PC-9 (cell line): ENCODE measurements around the gene CCDC192. TPM values are rescaled to one million over a fixed set of nuclear protein-coding genes. Genes with fewer than 3 reads are reported as not detected.

ENCODE experiments used
- BruUV-seq: library from RNA; stranded (reverse); fragments of 400-500 nt; replicated peaks from 2 replicates; lab custom pipeline; 2021; lab: Mats Ljungman, UMichigan
- CTCF ChIA-PET: fragments of 300-600 bp; sonication (Branson Sonifier 250); formaldehyde crosslinking; loops from one replicate; lab custom pipeline; 2022; ENCODE audit warnings: antibody characterized with exemption; lab: Charles Lee
- POLR2A ChIA-PET: fragments of 300-600 bp; sonication (Branson Sonifier 250); formaldehyde crosslinking; loops from one replicate; lab custom pipeline; 2022; ENCODE audit warnings: antibody characterized with exemption; ENCODE audit not compliant: unreplicated experiment; lab: Charles Lee
- DNase-seq, 2 experiments: peaks; one replicate each; pipeline versions ENCODE4 v3.0.0 to v3.0.0-alpha.2; 2015 to 2022; ENCODE audit warnings: mixed read lengths in 1 of 2
- H2AFZ ChIP-seq: fragments of 200-600 bp; sonication (generic); 2 replicates; pipeline ENCODE4 v1.8.1; 2017; ENCODE audit warnings: antibody characterized with exemption
- H3F3A ChIP-seq: fragments of 200-600 bp; sonication (generic); 2 replicates; pipeline ENCODE4 v1.8.1; 2017; ENCODE audit warnings: antibody characterized with exemption, mild to moderate bottlenecking, low read depth; ENCODE audit not compliant: insufficient read depth
- H3K27ac ChIP-seq: fragments of 200-600 bp; sonication (generic); 2 replicates; pipeline ENCODE4 v1.6.1; 2016; ENCODE audit warnings: mixed run types
- H3K27me3 ChIP-seq: fragments of 200-600 bp; sonication (generic); 2 replicates; pipeline ENCODE4 v1.6.1; 2016; ENCODE audit warnings: low read depth, mixed run types; ENCODE audit not compliant: insufficient read depth
- H3K36me3 ChIP-seq: fragments of 200-600 bp; sonication (generic); 2 replicates; pipeline ENCODE4 v1.6.1; 2016; ENCODE audit warnings: low read depth, mixed run types
- H3K4me1 ChIP-seq: fragments of 200-600 bp; sonication (generic); replicated peaks from 2 replicates; pipeline ENCODE4 v1.6.1; 2016; ENCODE audit warnings: mixed run types; ENCODE audit not compliant: insufficient read depth
- H3K4me2 ChIP-seq: fragments of 200-600 bp; sonication (generic); 2 replicates; pipeline ENCODE4 v1.6.1; 2017; ENCODE audit warnings: mixed run types
- H3K4me3 ChIP-seq: fragments of 200-600 bp; sonication (generic); 2 replicates; pipeline ENCODE4 v1.6.1; 2016; ENCODE audit warnings: mixed run types
- H3K79me2 ChIP-seq: fragments of 200-600 bp; sonication (generic); 2 replicates; pipeline ENCODE4 v1.6.1; 2017; ENCODE audit warnings: low read depth, mixed run types
- H3K9me2 ChIP-seq: fragments of 200-600 bp; sonication (generic); 2 replicates; pipeline ENCODE4 v1.8.1; 2017; ENCODE audit warnings: mild to moderate bottlenecking; ENCODE audit not compliant: insufficient read depth
- H3K9me3 ChIP-seq: fragments of 200-600 bp; sonication (generic); 2 replicates; pipeline ENCODE4 v1.8.1; 2016; ENCODE audit warnings: low read depth; ENCODE audit not compliant: insufficient read depth
- H4K20me1 ChIP-seq: fragments of 200-600 bp; sonication (generic); 2 replicates; pipeline ENCODE4 v1.8.1; 2017; ENCODE audit not compliant: insufficient read depth
- EZH2 ChIP-seq: fragments of 200-600 bp; sonication (generic); IDR thresholded peaks from 2 replicates; pipeline ENCODE4 v1.8.0; 2017; ENCODE audit warnings: antibody characterized with exemption, low read depth
- intact Hi-C: fragments of 100-400 bp; cut with micrococcal nuclease; formaldehyde crosslinking; loops from one replicate; pipeline ENCODE4 v1.10.0; 2022; ENCODE audit not compliant: unreplicated experiment
- total RNA-seq: library from RNA; stranded (reverse); gene quantifications from 2 replicates; pipeline ENCODE4 v1.2.3, GENCODE V29; 2021
- TF ChIP-seq, protein P1 (sequence below): fragments of 200-600 bp; sonication (generic); conservative IDR thresholded peaks from 2 replicates; pipeline ENCODE4 v1.6.1; 2017; ENCODE audit warnings: mixed run types, antibody characterized with exemption, mild to moderate bottlenecking, moderate library complexity

Gene CCDC192
- total RNA-seq, 1 experiment from 2014 or later = not detected

GRCh38 chr5:127963931-127964330 lies 260.7 kb downstream of the CCDC192 start:
- Histone ChIP-seq H3K4me1 (peaks cover 25% of the 10 kb centered on the region), H2AFZ (no peak overlapping the region), H3K4me3 (no peak overlapping the region), H3F3A (peaks cover 3% of the 10 kb centered on the region), H3K9me2 (no peaks in the 10 kb centered on the region), H4K20me1 (no peaks in the 10 kb centered on the region), H3K79me2 (no peaks in the 10 kb centered on the region), H3K27ac (no peak overlapping the region), H3K4me2 (no peak overlapping the region), H3K27me3 (no peaks in the 10 kb centered on the region), H3K36me3 (0 out of 2 replicates have a peak, but pooled peaks cover 10% of the 10 kb centered on the region), H3K9me3 (no peaks in the 10 kb centered on the region)
- no peak for TF ChIP-seq EZH2
- TF ChIP-seq, protein P1, sequence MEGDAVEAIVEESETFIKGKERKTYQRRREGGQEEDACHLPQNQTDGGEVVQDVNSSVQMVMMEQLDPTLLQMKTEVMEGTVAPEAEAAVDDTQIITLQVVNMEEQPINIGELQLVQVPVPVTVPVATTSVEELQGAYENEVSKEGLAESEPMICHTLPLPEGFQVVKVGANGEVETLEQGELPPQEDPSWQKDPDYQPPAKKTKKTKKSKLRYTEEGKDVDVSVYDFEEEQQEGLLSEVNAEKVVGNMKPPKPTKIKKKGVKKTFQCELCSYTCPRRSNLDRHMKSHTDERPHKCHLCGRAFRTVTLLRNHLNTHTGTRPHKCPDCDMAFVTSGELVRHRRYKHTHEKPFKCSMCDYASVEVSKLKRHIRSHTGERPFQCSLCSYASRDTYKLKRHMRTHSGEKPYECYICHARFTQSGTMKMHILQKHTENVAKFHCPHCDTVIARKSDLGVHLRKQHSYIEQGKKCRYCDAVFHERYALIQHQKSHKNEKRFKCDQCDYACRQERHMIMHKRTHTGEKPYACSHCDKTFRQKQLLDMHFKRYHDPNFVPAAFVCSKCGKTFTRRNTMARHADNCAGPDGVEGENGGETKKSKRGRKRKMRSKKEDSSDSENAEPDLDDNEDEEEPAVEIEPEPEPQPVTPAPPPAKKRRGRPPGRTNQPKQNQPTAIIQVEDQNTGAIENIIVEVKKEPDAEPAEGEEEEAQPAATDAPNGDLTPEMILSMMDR = no peak
- no TSS peak for BruUV-seq
- CTCF ChIA-PET = no interaction called here
- POLR2A ChIA-PET = no interaction called here
- DNase-seq = no peak
- intact Hi-C loops = no loop called here

DNA sequence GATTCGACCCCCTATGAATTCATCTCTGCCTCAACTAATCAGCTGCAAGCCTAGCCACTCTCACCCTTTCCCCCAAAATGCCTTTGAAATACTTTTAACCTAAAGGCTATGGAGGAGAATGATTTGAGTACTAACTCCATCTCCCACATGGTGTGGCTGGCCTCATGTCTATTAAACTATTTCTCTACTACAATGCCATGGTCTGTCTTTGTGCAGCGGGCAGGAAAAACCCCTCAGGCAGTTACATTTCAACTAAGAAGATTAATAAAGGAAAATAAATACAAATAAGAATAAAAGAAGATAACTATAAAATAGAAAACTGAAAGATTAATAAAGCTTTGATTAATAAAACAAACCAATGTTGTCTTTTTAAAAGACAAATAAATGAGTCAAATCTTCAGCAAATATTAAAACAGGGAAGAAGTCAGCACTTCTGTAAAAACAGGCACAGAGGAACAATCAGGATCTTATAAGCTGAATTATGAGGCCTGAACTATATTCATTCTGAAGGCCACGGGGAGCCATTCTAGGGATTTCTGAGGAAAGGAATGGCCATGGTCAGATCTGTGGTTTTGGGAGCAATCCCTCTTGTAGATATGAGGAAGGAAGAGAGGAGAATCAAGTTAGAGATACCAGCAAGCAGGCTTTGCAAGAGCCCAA lies 264.3 kb downstream of the CCDC192 start:
- peaks cover 3% of the 10 kb centered on the region; the same call in 1 of the 2 replicates for H3F3A ChIP-seq
- H3K4me3 ChIP-seq = no peak overlapping the region
- TF ChIP-seq, protein P1 = no peak
- TF ChIP-seq EZH2 = no peak
- H3K79me2 ChIP-seq = no peaks in the 10 kb centered on the region
- CTCF ChIA-PET = no interaction called here
- no TSS peak for BruUV-seq
- no peaks in the 10 kb centered on the region for H3K9me3 ChIP-seq
- POLR2A ChIA-PET = no interaction called here
- no peaks in the 10 kb centered on the region for H4K20me1 ChIP-seq
- H2AFZ ChIP-seq = no peak overlapping the region
- no peak for DNase-seq
- peaks cover 10% of the 10 kb centered on the region; the same call in 1 of the 2 replicates for H3K4me1 ChIP-seq
- no peaks in the 10 kb centered on the region for H3K9me2 ChIP-seq
- 0 out of 2 replicates have a peak, but pooled peaks cover 10% of the 10 kb centered on the region for H3K36me3 ChIP-seq
- H3K27ac ChIP-seq = 0 out of 2 replicates have a peak overlapping the region, but pooled peaks have one; percentile 2
- intact Hi-C loops = no loop called here
- 0 out of 2 replicates have a peak overlapping the region, but pooled peaks have one; percentile 3 for H3K4me2 ChIP-seq
- H3K27me3 ChIP-seq = no peaks in the 10 kb centered on the region

GRCh38 chr5:127967983-127968592 lies 264.9 kb downstream of the CCDC192 start:
- H2AFZ ChIP-seq = no peak overlapping the region
- POLR2A ChIA-PET = no interaction called here
- BruUV-seq = no TSS peak

More at GRCh38 chr5:127967983-127968592, 264.9 kb downstream of the CCDC192 start:
- Histone ChIP-seq H3K4me3 (no peak overlapping the region), H3K36me3 (0 out of 2 replicates have a peak, but pooled peaks cover 10% of the 10 kb centered on the region), H3K9me2 (no peaks in the 10 kb centered on the region), H3K27ac (0 out of 2 replicates have a peak overlapping the region, but pooled peaks have one; percentile 2), H3K4me1 (peaks cover 10% of the 10 kb centered on the region; the same call in 1 of the 2 replicates), H3K9me3 (no peaks in the 10 kb centered on the region), H3K4me2 (0 out of 2 replicates have a peak overlapping the region, but pooled peaks have one; percentile 3), H3K79me2 (no peaks in the 10 kb centered on the region), H3K27me3 (no peaks in the 10 kb centered on the region), H3F3A (peaks cover 3% of the 10 kb centered on the region; the same call in 1 of the 2 replicates), H4K20me1 (no peaks in the 10 kb centered on the region)
- no peak for TF ChIP-seq EZH2
- TF ChIP-seq, protein P1 = no peak
- CTCF ChIA-PET = no interaction called here
- intact Hi-C loops = no loop called here
- DNase-seq = no peak
